ENCODE results near the gene CYGB.

CYGB gene

GRCh38 chr17:76537578-76538280 lies at the start of gene CYGB:
Gene CYGB, minus strand, starts transcription at chr17:76537709. Its CDS starts 167 bp downstream, at chr17:76537542.
- H3K27me3 ChIP-seq (ENCODE audit: insufficient read depth, low read length), result peaks cover 42% of the 10 kb centered on the region

GRCh38 chr17:76586741-76587487 lies 49.4 kb upstream of the CYGB start:
- no peak overlapping the region for H2AFZ ChIP-seq (ENCODE audit: low read depth, low read length)
- peaks cover 11% of the 10 kb centered on the region for H3K4me1 ChIP-seq (ENCODE audit: insufficient read depth, low read length)
- H3K27me3 ChIP-seq (ENCODE audit: insufficient read depth, low read length), result peaks cover 56% of the 10 kb centered on the region

More at GRCh38 chr17:76537578-76538280, at the start of gene CYGB:
- peak within 1 kb of the TSS; percentile 29 for H3K4me3 ChIP-seq (ENCODE audit: low read length)
- H3K36me3 ChIP-seq (ENCODE audit: insufficient read depth, low read length), result no peaks in the 10 kb centered on the region
- peaks cover 33% of the 10 kb centered on the region for H3K4me1 ChIP-seq (ENCODE audit: insufficient read depth, low read length)
- H3K9me3 ChIP-seq (ENCODE audit: low read length), result no peaks in the 10 kb centered on the region
- H2AFZ ChIP-seq (ENCODE audit: low read depth, low read length), result no peak within 1 kb of the TSS

GRCh38 chr17:76585649-76586593 lies 48.4 kb upstream of the CYGB start, which contains the start of gene ST6GALNAC2:
Gene ST6GALNAC2, minus strand, starts transcription at chr17:76585860. Its CDS starts 52 bp downstream, at chr17:76585808.
- H2AFZ ChIP-seq (ENCODE audit: low read depth, low read length), result peak within 1 kb of the TSS; percentile 80
- no peaks in the 10 kb centered on the region for H3K36me3 ChIP-seq (ENCODE audit: insufficient read depth, low read length)
- peaks cover 11% of the 10 kb centered on the region for H3K4me1 ChIP-seq (ENCODE audit: insufficient read depth, low read length)
- H3K4me3 ChIP-seq (ENCODE audit: low read length), result peak within 1 kb of the TSS; percentile 7
- no peaks in the 10 kb centered on the region for H3K9me3 ChIP-seq (ENCODE audit: low read length)
- H3K27me3 ChIP-seq (ENCODE audit: insufficient read depth, low read length), result peaks cover 62% of the 10 kb centered on the region

More at GRCh38 chr17:76586741-76587487, 49.4 kb upstream of the CYGB start:
- Histone ChIP-seq H3K4me3 (ENCODE audit: low read length) (no peak overlapping the region), H3K36me3 (ENCODE audit: insufficient read depth, low read length) (no peaks in the 10 kb centered on the region), H3K9me3 (ENCODE audit: low read length) (no peaks in the 10 kb centered on the region)

- peak overlapping the region; percentile 7 for H3K4me3 ChIP-seq (ENCODE audit: low read length)
- H3K27me3 ChIP-seq (ENCODE audit: insufficient read depth, low read length), result peaks cover 62% of the 10 kb centered on the region
- peak overlapping the region; percentile 80 for H2AFZ ChIP-seq (ENCODE audit: low read depth, low read length)
- H3K9me3 ChIP-seq (ENCODE audit: low read length), result no peaks in the 10 kb centered on the region
- peaks cover 11% of the 10 kb centered on the region for H3K4me1 ChIP-seq (ENCODE audit: insufficient read depth, low read length)
- no peaks in the 10 kb centered on the region for H3K36me3 ChIP-seq (ENCODE audit: insufficient read depth, low read length)
Measured at GRCh38 chr17:76585033-76585648, 47.6 kb upstream of the CYGB start.

GRCh38 chr17:76584427-76585032 lies 47.0 kb upstream of the CYGB start:
- Histone ChIP-seq H3K36me3 (ENCODE audit: insufficient read depth, low read length) (no peaks in the 10 kb centered on the region), H3K4me3 (ENCODE audit: low read length) (no peak overlapping the region), H2AFZ (ENCODE audit: low read depth, low read length) (no peak overlapping the region), H3K9me3 (ENCODE audit: low read length) (no peaks in the 10 kb centered on the region), H3K27me3 (ENCODE audit: insufficient read depth, low read length) (peaks cover 62% of the 10 kb centered on the region), H3K4me1 (ENCODE audit: insufficient read depth, low read length) (peaks cover 11% of the 10 kb centered on the region)

GRCh38 chr17:76582660-76583059 lies 45.2 kb upstream of the CYGB start:
- Histone ChIP-seq H3K4me3 (ENCODE audit: low read length) (no peak overlapping the region), H3K27me3 (ENCODE audit: insufficient read depth, low read length) (peaks cover 55% of the 10 kb centered on the region)

GRCh38 chr17:76581515-76581914 lies 44.0 kb upstream of the CYGB start:
- Histone ChIP-seq H3K27me3 (ENCODE audit: insufficient read depth, low read length) (peaks cover 44% of the 10 kb centered on the region), H2AFZ (ENCODE audit: low read depth, low read length) (no peak overlapping the region), H3K4me3 (ENCODE audit: low read length) (no peak overlapping the region), H3K36me3 (ENCODE audit: insufficient read depth, low read length) (no peaks in the 10 kb centered on the region), H3K4me1 (ENCODE audit: insufficient read depth, low read length) (peaks cover 11% of the 10 kb centered on the region), H3K9me3 (ENCODE audit: low read length) (no peaks in the 10 kb centered on the region)

More at GRCh38 chr17:76582660-76583059, 45.2 kb upstream of the CYGB start:
- Histone ChIP-seq H3K9me3 (ENCODE audit: low read length) (no peaks in the 10 kb centered on the region), H3K36me3 (ENCODE audit: insufficient read depth, low read length) (no peaks in the 10 kb centered on the region), H3K4me1 (ENCODE audit: insufficient read depth, low read length) (peaks cover 11% of the 10 kb centered on the region), H2AFZ (ENCODE audit: low read depth, low read length) (no peak overlapping the region)

GRCh38 chr17:76579281-76579680 lies 41.8 kb upstream of the CYGB start:
- H3K9me3 ChIP-seq (ENCODE audit: low read length), result no peaks in the 10 kb centered on the region
- H2AFZ ChIP-seq (ENCODE audit: low read depth, low read length), result no peak overlapping the region
- no peaks in the 10 kb centered on the region for H3K36me3 ChIP-seq (ENCODE audit: insufficient read depth, low read length)
- no peaks in the 10 kb centered on the region for H3K4me1 ChIP-seq (ENCODE audit: insufficient read depth, low read length)
- peaks cover 23% of the 10 kb centered on the region for H3K27me3 ChIP-seq (ENCODE audit: insufficient read depth, low read length)
- H3K4me3 ChIP-seq (ENCODE audit: low read length), result no peak overlapping the region

- Histone ChIP-seq H3K36me3 (ENCODE audit: insufficient read depth, low read length) (no peaks in the 10 kb centered on the region), H3K4me1 (ENCODE audit: insufficient read depth, low read length) (no peaks in the 10 kb centered on the region), H3K4me3 (ENCODE audit: low read length) (no peak overlapping the region), H3K9me3 (ENCODE audit: low read length) (no peaks in the 10 kb centered on the region), H2AFZ (ENCODE audit: low read depth, low read length) (no peak overlapping the region), H3K27me3 (ENCODE audit: insufficient read depth, low read length) (peaks cover 18% of the 10 kb centered on the region)
Measured at GRCh38 chr17:76578376-76578775, 40.9 kb upstream of the CYGB start.

- Histone ChIP-seq H3K4me1 (ENCODE audit: insufficient read depth, low read length) (no peaks in the 10 kb centered on the region), H3K9me3 (ENCODE audit: low read length) (no peaks in the 10 kb centered on the region), H2AFZ (ENCODE audit: low read depth, low read length) (no peak overlapping the region), H3K4me3 (ENCODE audit: low read length) (no peak overlapping the region), H3K27me3 (ENCODE audit: insufficient read depth, low read length) (peaks cover 14% of the 10 kb centered on the region), H3K36me3 (ENCODE audit: insufficient read depth, low read length) (no peaks in the 10 kb centered on the region)
Measured at GRCh38 chr17:76577876-76578275, 40.4 kb upstream of the CYGB start.

- H3K4me1 ChIP-seq (ENCODE audit: insufficient read depth, low read length), result no peaks in the 10 kb centered on the region
- no peaks in the 10 kb centered on the region for H3K36me3 ChIP-seq (ENCODE audit: insufficient read depth, low read length)
- peaks cover 5% of the 10 kb centered on the region for H3K27me3 ChIP-seq (ENCODE audit: insufficient read depth, low read length)
- H2AFZ ChIP-seq (ENCODE audit: low read depth, low read length), result no peak overlapping the region
- no peaks in the 10 kb centered on the region for H3K9me3 ChIP-seq (ENCODE audit: low read length)
- H3K4me3 ChIP-seq (ENCODE audit: low read length), result no peak overlapping the region
Measured at GRCh38 chr17:76576189-76576588, 38.7 kb upstream of the CYGB start.

- Histone ChIP-seq H3K9me3 (ENCODE audit: low read length) (no peaks in the 10 kb centered on the region), H2AFZ (ENCODE audit: low read depth, low read length) (no peak overlapping the region), H3K4me3 (ENCODE audit: low read length) (no peak overlapping the region), H3K27me3 (ENCODE audit: insufficient read depth, low read length) (peaks cover 4% of the 10 kb centered on the region), H3K4me1 (ENCODE audit: insufficient read depth, low read length) (no peaks in the 10 kb centered on the region), H3K36me3 (ENCODE audit: insufficient read depth, low read length) (no peaks in the 10 kb centered on the region)
Measured at GRCh38 chr17:76575570-76575969, 38.1 kb upstream of the CYGB start.
